ENCODE data around the gene MSLN. TPM values are rescaled to one million over a fixed set of nuclear protein-coding genes. Genes with fewer than 3 reads are reported as not detected.

MSLN gene
- total and polyA plus RNA-seq, 2 of the 13 experiments (the other 11 are each of a cell fraction or from before 2014, with no cell fraction given) = 2.0 to 2.3 TPM

GRCh38 chr16:740764-741505, 19.6 kb upstream of the MSLN start, which contains the start of gene CIAO3 (continued):
- TF ChIP-seq SIN3A (IDR thresholded peaks at IDR 0.05; ENCODE audit: borderline replicate concordance, low read depth, low read length) (peak; percentile 83; the same call in 1 of the 2 replicates), RFXANK (CRISPR knock-in tag; IDR thresholded peaks at IDR 0.05) (no peak), ZNF331 (CRISPR knock-in tag; IDR thresholded peaks at IDR 0.05) (peak; percentile 88), SALL1 (CRISPR knock-in tag; IDR thresholded peaks at IDR 0.05) (peak; percentile 65), ZBTB49 (CRISPR knock-in tag; IDR thresholded peaks at IDR 0.05; ENCODE audit: borderline replicate concordance) (no peak), MXD1 (CRISPR knock-in tag; IDR thresholded peaks at IDR 0.05) (peak; percentile 80), ETV5 (CRISPR knock-in tag; IDR thresholded peaks at IDR 0.05; ENCODE audit: borderline replicate concordance) (peak; percentile 44), ZNF101 (CRISPR knock-in tag; IDR thresholded peaks at IDR 0.05; ENCODE audit: borderline replicate concordance, low read depth) (no peak), CREBL2 (CRISPR knock-in tag; IDR thresholded peaks at IDR 0.05; ENCODE audit: borderline replicate concordance) (no peak), ZNF256 (CRISPR knock-in tag; conservative IDR thresholded peaks at IDR 0.05) (0 out of 2 replicates have a peak, but pooled peaks have one; percentile 32), ZUFSP (CRISPR knock-in tag; IDR thresholded peaks at IDR 0.05; ENCODE audit: borderline replicate concordance) (no peak), ATF6 (CRISPR knock-in tag; conservative IDR thresholded peaks at IDR 0.05) (0 out of 2 replicates have a peak, but pooled peaks have one; percentile 76), HOMEZ (CRISPR knock-in tag; IDR thresholded peaks at IDR 0.05; ENCODE audit: low read depth) (0 out of 2 replicates have a peak, but pooled peaks have one; percentile 15), BATF2 (CRISPR knock-in tag; IDR thresholded peaks at IDR 0.05) (peak; percentile 43; the same call in 1 of the 2 replicates), SP4 (CRISPR knock-in tag; IDR thresholded peaks at IDR 0.05) (peak; percentile 85), ZGPAT (CRISPR knock-in tag; IDR thresholded peaks at IDR 0.05) (peak; percentile 87), HOXA9 (CRISPR knock-in tag; IDR thresholded peaks at IDR 0.05; ENCODE audit: borderline replicate concordance) (peak; percentile 67; the same call in 1 of the 2 replicates)

All from HepG2 (cell line).